Esophagus squamous epithelium (tissue), 5 donors: ENCODE data around the gene FLT1. TPM values are rescaled to one million over a fixed set of nuclear protein-coding genes. Genes with fewer than 3 reads are reported as not detected.

Experiments
- DNase-seq: peaks from one replicate; lab custom pipeline; 2025; lab: John Stamatoyannopoulos, UW
- H3K27ac ChIP-seq, 4 donors: fragments of 200-600 bp; sonication (generic); one replicate each; pipeline ENCODE4 v1.5.1; 2016 to 2019; ENCODE audit warnings: mild to moderate bottlenecking in 1 of 4
- H3K27me3 ChIP-seq, 4 donors: fragments of 200-600 bp; sonication (generic); 1 replicate in 3 of 4; 2 replicates in 1 of 4; pipeline versions ENCODE4 v1.5.1 to v1.6.0; 2017 to 2021; ENCODE audit warnings: antibody characterized with exemption in 1 of 4
- H3K36me3 ChIP-seq, 3 donors: fragments of 200-600 bp; sonication (generic); one replicate each; pipeline ENCODE4 v1.5.1; 2016 to 2019
- H3K4me1 ChIP-seq, 3 donors: fragments of 200-600 bp; sonication (generic); one replicate each; pipeline ENCODE4 v1.5.1; 2017 to 2019
- H3K4me3 ChIP-seq, 4 donors: fragments of 200-600 bp; sonication (generic); 1 replicate in 3 of 4; 2 replicates in 1 of 4; pipeline ENCODE4 v1.5.1; 2016 to 2019; ENCODE audit warnings: mild to moderate bottlenecking in 2 of 4, moderate library complexity in 1 of 4
- H3K9me3 ChIP-seq, 3 donors: fragments of 200-600 bp; sonication (generic); one replicate each; pipeline ENCODE4 v1.5.1; 2016 to 2019
- POLR2A ChIP-seq, 4 donors: fragments of 450-650 bp; IDR thresholded peaks; one replicate each; pipeline ENCODE4 v1.6.1; 2017; ENCODE audit warnings: antibody characterized with exemption in 4 of 4, mild to moderate bottlenecking in 4 of 4, moderate library complexity in 3 of 4
- WGBS, 2 donors: methylation state at CpG; one replicate each; pipeline ENCODE4 v1.1.5; 2018; 5-methylcytosine and 5-hydroxymethylcytosine counted together
- intact Hi-C: fragments of 100-400 bp; cut with DNase I; formaldehyde crosslinking; loops from one replicate; pipeline ENCODE4 v1.15.0; 2022
- total RNA-seq, 4 donors: library from RNA; depleted of rRNA; stranded (reverse); fragments of >200 nt; gene quantifications; one replicate each; pipeline ENCODE4 v1.1.0, GENCODE V29; 2016
- TF ChIP-seq, protein P1 (sequence below), 6 experiments: fragments of 450-650 bp in 4 of 6; fragments of 200-600 bp in 2 of 6; sonication (generic) in 2 of 6; IDR thresholded peaks; one replicate each; pipeline ENCODE4 v1.5.1; 2016 to 2019; ENCODE audit warnings: antibody characterized with exemption in 6 of 6, mild to moderate bottlenecking in 4 of 6, moderate library complexity in 4 of 6
- donor health status: DM: yes; HTN: yes; CAD: no.

The FLT1 gene
- total RNA-seq, 4 donors from 2014 or later = 2.1 to 16.4 (median 8.9) TPM

- TF ChIP-seq POLR2A (IDR thresholded peaks at IDR 0.05) = no peak
- TF ChIP-seq, protein P1, sequence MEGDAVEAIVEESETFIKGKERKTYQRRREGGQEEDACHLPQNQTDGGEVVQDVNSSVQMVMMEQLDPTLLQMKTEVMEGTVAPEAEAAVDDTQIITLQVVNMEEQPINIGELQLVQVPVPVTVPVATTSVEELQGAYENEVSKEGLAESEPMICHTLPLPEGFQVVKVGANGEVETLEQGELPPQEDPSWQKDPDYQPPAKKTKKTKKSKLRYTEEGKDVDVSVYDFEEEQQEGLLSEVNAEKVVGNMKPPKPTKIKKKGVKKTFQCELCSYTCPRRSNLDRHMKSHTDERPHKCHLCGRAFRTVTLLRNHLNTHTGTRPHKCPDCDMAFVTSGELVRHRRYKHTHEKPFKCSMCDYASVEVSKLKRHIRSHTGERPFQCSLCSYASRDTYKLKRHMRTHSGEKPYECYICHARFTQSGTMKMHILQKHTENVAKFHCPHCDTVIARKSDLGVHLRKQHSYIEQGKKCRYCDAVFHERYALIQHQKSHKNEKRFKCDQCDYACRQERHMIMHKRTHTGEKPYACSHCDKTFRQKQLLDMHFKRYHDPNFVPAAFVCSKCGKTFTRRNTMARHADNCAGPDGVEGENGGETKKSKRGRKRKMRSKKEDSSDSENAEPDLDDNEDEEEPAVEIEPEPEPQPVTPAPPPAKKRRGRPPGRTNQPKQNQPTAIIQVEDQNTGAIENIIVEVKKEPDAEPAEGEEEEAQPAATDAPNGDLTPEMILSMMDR (IDR thresholded peaks at IDR 0.05) = no peak
- intact Hi-C loops = no loop called here
- Histone ChIP-seq H3K4me1 (no peaks in the 10 kb centered on the region), H3K4me3 (no peak overlapping the region), H3K27me3 (no peaks in the 10 kb centered on the region), H3K9me3 (no peaks in the 10 kb centered on the region), H3K27ac (no peak overlapping the region), H3K36me3 (peaks cover 0 to 79% (median 12%) of the 10 kb centered on the region in 3 donors)
- DNase-seq = no peak
- WGBS, 2 donors = 85 to 93% methylated on average over 4 of the region's 4 CpGs
Observed at GRCh38 chr13:28267497-28267896, 227.4 kb downstream of the FLT1 start.

- DNase-seq = no peak
- no peak overlapping the region for H3K27ac ChIP-seq
- H3K27me3 ChIP-seq = no peaks in the 10 kb centered on the region
- no peak for TF ChIP-seq POLR2A (IDR thresholded peaks at IDR 0.05)
- TF ChIP-seq, protein P1 (IDR thresholded peaks at IDR 0.05) = no peak
- H3K4me1 ChIP-seq = no peaks in the 10 kb centered on the region
- intact Hi-C loops = no loop called here
- 73 to 93% methylated on average over 3 of the region's 3 CpGs for WGBS, 2 donors
- no peaks in the 10 kb centered on the region for H3K9me3 ChIP-seq
- peaks cover 0 to 70% (median 4%) of the 10 kb centered on the region in 3 donors for H3K36me3 ChIP-seq
- H3K4me3 ChIP-seq = no peak overlapping the region
Observed at GRCh38 chr13:28258417-28258816, 236.5 kb downstream of the FLT1 start.

DNA sequence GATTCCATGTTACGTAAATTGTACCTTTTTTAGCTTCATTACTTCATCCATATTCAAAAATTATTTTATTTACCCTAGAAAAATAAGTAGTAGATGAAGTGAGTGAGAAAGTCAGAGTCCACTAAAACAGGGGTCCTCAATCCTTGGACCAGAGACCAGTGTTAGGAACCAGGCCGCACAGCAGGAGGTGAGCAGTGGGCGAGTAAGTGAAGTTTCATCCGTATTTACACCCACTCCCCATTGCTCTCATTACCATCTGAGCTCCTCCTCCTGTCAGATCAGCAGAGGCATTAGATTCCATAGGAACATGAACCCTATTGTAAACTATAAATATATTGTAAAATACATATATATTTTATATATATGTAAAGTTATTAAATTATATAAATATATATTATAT lies 237.6 kb downstream of the FLT1 start:
- TF ChIP-seq POLR2A (IDR thresholded peaks at IDR 0.05) = no peak
- TF ChIP-seq, protein P1 (IDR thresholded peaks at IDR 0.05) = no peak
- Histone ChIP-seq H3K27me3 (no peaks in the 10 kb centered on the region), H3K27ac (no peak overlapping the region), H3K9me3 (no peaks in the 10 kb centered on the region), H3K4me3 (no peak overlapping the region), H3K36me3 (peaks cover 0 to 59% (median 4%) of the 10 kb centered on the region in 3 donors), H3K4me1 (no peaks in the 10 kb centered on the region)
- 93 to 95% methylated on average over 4 of the region's 4 CpGs for WGBS, 2 donors
- intact Hi-C loops = no loop called here
- no peak for DNase-seq

DNA sequence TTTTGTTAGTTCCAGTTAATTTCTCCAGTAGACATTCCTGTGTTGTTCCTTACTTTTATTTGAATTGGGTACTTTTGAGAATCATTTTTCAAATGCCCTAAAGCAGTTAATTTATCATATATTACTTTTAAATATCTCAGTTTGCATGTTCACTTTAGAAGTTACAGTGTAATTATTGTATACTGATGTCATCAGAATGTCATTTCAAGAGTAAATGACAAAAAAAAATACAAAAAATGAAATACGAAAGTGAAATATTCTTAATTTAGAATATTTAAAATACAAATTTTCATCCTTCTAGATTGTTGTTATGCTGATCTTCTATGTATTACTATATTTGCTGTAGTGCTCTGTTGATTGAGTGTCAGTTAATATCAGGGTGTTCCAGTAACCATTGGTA lies 242.4 kb downstream of the FLT1 start:
- 79 to 100% methylated on average over 1 of the region's 1 CpG for WGBS, 2 donors
- no peaks in the 10 kb centered on the region for H3K4me1 ChIP-seq
- peaks cover 0 to 26% (median 4%) of the 10 kb centered on the region in 3 donors for H3K36me3 ChIP-seq
- no peaks in the 10 kb centered on the region for H3K9me3 ChIP-seq
- H3K27ac ChIP-seq = no peak overlapping the region
- no peak for DNase-seq
- H3K4me3 ChIP-seq = no peak overlapping the region
- no peak for TF ChIP-seq POLR2A (IDR thresholded peaks at IDR 0.05)
- TF ChIP-seq, protein P1 (IDR thresholded peaks at IDR 0.05) = no peak
- no peaks in the 10 kb centered on the region for H3K27me3 ChIP-seq
- intact Hi-C loops = no loop called here

DNA sequence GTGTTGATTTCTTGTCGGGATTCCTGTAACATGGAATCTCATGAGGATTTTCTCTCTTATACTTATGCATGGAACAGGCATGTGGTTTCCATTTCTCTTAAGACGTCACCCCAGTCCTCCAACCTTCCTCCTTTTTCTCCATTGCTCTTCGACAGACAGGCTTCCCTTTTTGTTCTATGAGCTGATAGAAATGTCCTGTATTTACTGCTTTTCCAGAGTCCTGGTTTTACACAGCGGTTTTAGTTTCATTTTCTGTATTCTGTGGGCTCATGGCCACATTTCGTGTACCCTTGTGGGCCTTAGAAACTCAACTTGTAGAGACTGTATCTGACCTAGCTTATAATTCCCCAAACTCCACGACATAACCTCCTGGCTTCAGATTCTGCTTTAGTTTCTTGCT lies 243.5 kb downstream of the FLT1 start:
- intact Hi-C loops = no loop called here
- WGBS, 2 donors = 86% methylated on average over 6 of the region's 6 CpGs
- no peaks in the 10 kb centered on the region for H3K4me1 ChIP-seq
- TF ChIP-seq, protein P1 (IDR thresholded peaks at IDR 0.05) = no peak
- TF ChIP-seq POLR2A (IDR thresholded peaks at IDR 0.05) = no peak
- no peaks in the 10 kb centered on the region for H3K9me3 ChIP-seq
- no peak overlapping the region for H3K4me3 ChIP-seq
- no peak for DNase-seq
- H3K36me3 ChIP-seq = peaks cover 0 to 25% (median 0%) of the 10 kb centered on the region in 3 donors
- no peaks in the 10 kb centered on the region for H3K27me3 ChIP-seq
- no peak overlapping the region for H3K27ac ChIP-seq
